A673 (cell line): Measurements from ENCODE around the gene EPHA4.

Experiments used
- CTCF ChIP-seq: fragments of 300-800, 200-600 bp; sonication (generic); conservative IDR thresholded peaks from 2 replicates; pipeline ENCODE4 v1.5.1; 2017; ENCODE audit warnings: low read depth, mild to moderate bottlenecking, antibody characterized with exemption, low read length, moderate library complexity, mixed read lengths
- EZH2 ChIP-seq: fragments of 200-600 bp; sonication (generic); IDR thresholded peaks from 2 replicates; pipeline ENCODE4 v1.6.1; 2017; ENCODE audit warnings: borderline replicate concordance, low read depth, mild to moderate bottlenecking, mixed read lengths, antibody characterized with exemption, low read length; ENCODE audit not compliant: poor library complexity, severe bottlenecking

- TF ChIP-seq EZH2: no peak
- TF ChIP-seq CTCF: no peak
Observed at GRCh38 chr2:221485503-221485870, 86.6 kb downstream of the EPHA4 start.
